K562 (cell line): ENCODE measurements around the gene SERTAD3. TPM values are rescaled to one million over a fixed set of nuclear protein-coding genes. Genes with fewer than 3 reads are reported as not detected.

ENCODE experiments used
- CTCF ChIP-seq, 3 experiments: IDR thresholded peaks in 2 of 3; conservative IDR thresholded peaks in 1 of 3; 2 replicates each; pipeline ENCODE4 v1.5.1; 2011 to 2012; ENCODE audit warnings: low read length in 3 of 3, mild to moderate bottlenecking in 3 of 3, control low read depth in 2 of 3, improper control_type of control experiment in 1 of 3, inconsistent platforms in 1 of 3, low read depth in 1 of 3, mixed read lengths in 1 of 3, moderate library complexity in 1 of 3; ENCODE audit not compliant: insufficient read depth in 2 of 3
- FOXJ2 ChIP-seq: fragments of 200-800 bp; sonication (Bioruptor generic); IDR thresholded peaks from 2 replicates; pipeline ENCODE4 v1.6.1; 2016; ENCODE audit warnings: missing genetic modification characterization, missing compliant biosample characterization
- HDAC2 ChIP-seq: fragments of 450-650 bp; IDR thresholded peaks from 2 replicates; pipeline ENCODE4 v1.6.1; 2016; ENCODE audit warnings: mild to moderate bottlenecking
- HDGF ChIP-seq: fragments of 450-650 bp; IDR thresholded peaks from 2 replicates; pipeline ENCODE4 v1.6.1; 2016
- HMBOX1 ChIP-seq: sonication (generic); IDR thresholded peaks from 2 replicates; pipeline ENCODE4 v1.6.1; 2016
- IFI16 ChIP-seq: fragments of 250-450 bp; sonication (Bioruptor Pico); IDR thresholded peaks from 2 replicates; pipeline ENCODE4 v2.1.2; 2022; ENCODE audit warnings: mild to moderate bottlenecking, inconsistent platforms
- KDM1A ChIP-seq, 2 experiments: fragments of 450-650 bp; IDR thresholded peaks; 2 replicates each; pipeline ENCODE4 v1.6.1; 2016; ENCODE audit warnings: mild to moderate bottlenecking in 2 of 2
- MAFK ChIP-seq: IDR thresholded peaks from 2 replicates; pipeline ENCODE4 v1.6.1; 2011; ENCODE audit warnings: low read length, improper control_type of control experiment
- MTA2 ChIP-seq: fragments of 450-650 bp; IDR thresholded peaks from 2 replicates; pipeline ENCODE4 v1.6.1; 2016; ENCODE audit warnings: low read depth
- MYC ChIP-seq, 2 experiments: fragments of 250-450 bp in 1 of 2; sonication (Bioruptor Pico) in 1 of 2; IDR thresholded peaks; 2 replicates each; pipeline versions ENCODE4 v1.5.1 to v1.6.1; 2012 to 2021; ENCODE audit warnings: low read depth in 2 of 2, borderline replicate concordance in 1 of 2, improper control_type of control experiment in 1 of 2, low read length in 1 of 2, mild to moderate bottlenecking in 1 of 2, moderate library complexity in 1 of 2
- NCOA1 ChIP-seq: fragments of 450-650 bp; IDR thresholded peaks from 2 replicates; pipeline ENCODE4 v1.6.1; 2016; ENCODE audit warnings: low read depth
- PHTF2 ChIP-seq: fragments of 250-450 bp; sonication (Bioruptor Pico); IDR thresholded peaks from 2 replicates; pipeline ENCODE4 v1.5.0; 2021; ENCODE audit warnings: mild to moderate bottlenecking
- SETDB1 ChIP-seq: IDR thresholded peaks from one replicate; pipeline ENCODE4 v1.6.1; 2012; ENCODE audit warnings: low read length, control low read depth, inconsistent platforms
- SMAD4 ChIP-seq: fragments of 250-450 bp; sonication (Bioruptor Pico); conservative IDR thresholded peaks from 2 replicates; pipeline ENCODE4 v1.8.0; 2021; ENCODE audit warnings: inconsistent platforms, mild to moderate bottlenecking, moderate library complexity
- ZBTB40 ChIP-seq, 2 experiments: fragments of 450-650 bp in 1 of 2; sonication (generic) in 1 of 2; formaldehyde crosslinking in 1 of 2; IDR thresholded peaks; 2 replicates each; pipeline versions ENCODE4 v1.7.1 to v1.9.0; 2016 to 2022; ENCODE audit warnings: inconsistent platforms in 1 of 2, mild to moderate bottlenecking in 1 of 2, missing genetic modification reagents in 1 of 2
- ZNF717 ChIP-seq: fragments of 250-450 bp; sonication (Bioruptor Pico); IDR thresholded peaks from 2 replicates; pipeline ENCODE4 v1.5.0; 2021
- polyA plus RNA-seq, 8 experiments: library from polyadenylated mRNA; depleted of rRNA in 4 of 8; stranded (reverse) in 5 of 8; unstranded in 3 of 8; fragments of >200 nt; fragmentation: Nextera tagmentation in 2 of 8; fragmentation: Illumina TruSeq in 1 of 8; extraction: Ambion mirVana in 2 of 8; extraction: Trizol in 1 of 8; gene quantifications; 2 replicates each; pipeline versions ENCODE4 v1.2.1 to v1.2.3, GENCODE V29; 2011 to 2014; ENCODE audit warnings: inconsistent platforms in 1 of 8, missing spikeins in 1 of 8
- total RNA-seq, 7 experiments: library from RNA; depleted of rRNA in 6 of 7; stranded (reverse); fragments of >200 nt in 6 of 7; fragmentation: Illumina TruSeq in 2 of 7; extraction: Trizol in 2 of 7; gene quantifications; 2 replicates each; pipeline versions ENCODE4 v1.2.1 to v1.2.3, GENCODE V29; 2011 to 2021; ENCODE audit warnings: low replicate concordance in 1 of 7
- TF ChIP-seq, protein P1 (sequence below): fragments of 250-450 bp; sonication (Bioruptor Pico); IDR thresholded peaks from 2 replicates; pipeline ENCODE4 v1.9.0; 2021; ENCODE audit warnings: mild to moderate bottlenecking

SERTAD3 gene
- total and polyA plus RNA-seq, 9 of the 15 experiments (the other 6 are each of a cell fraction or from before 2014, with no cell fraction given) = 5.4 to 28.9 (median 17.5) TPM

DNA sequence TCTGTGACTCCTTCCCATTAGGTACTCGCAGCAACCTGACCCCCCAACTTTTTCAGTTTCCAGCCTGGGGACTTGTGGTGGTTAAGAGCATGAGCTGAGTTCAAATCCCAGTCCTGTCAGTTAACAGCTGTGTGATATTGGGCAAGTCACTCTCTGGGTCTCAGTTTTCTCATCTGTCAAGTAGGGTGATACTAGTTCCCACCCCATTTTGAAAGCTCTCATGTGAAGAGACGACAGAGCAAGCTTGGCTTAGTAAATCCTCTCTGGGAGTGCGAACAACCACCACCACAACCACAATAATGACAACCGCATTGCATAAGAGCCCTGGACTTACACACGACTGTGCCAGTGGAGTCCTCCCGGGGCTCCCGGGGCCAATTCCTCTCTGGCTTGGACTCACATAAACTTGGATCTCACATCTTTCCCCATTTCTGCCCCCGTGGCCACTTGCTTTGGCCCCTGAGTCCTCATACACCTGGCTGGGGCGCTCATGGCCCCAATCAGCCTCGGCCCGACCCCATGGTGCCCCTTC lies 21.0 kb upstream of the SERTAD3 start (continued):
- TF ChIP-seq ZBTB40 (IDR thresholded peaks at IDR 0.05) (peak; percentile 42; the same call in 1 of the 2 replicates), ZBTB40 (CRISPR knock-in tag; IDR thresholded peaks at IDR 0.05) (no peak), HMBOX1 (peak; percentile 4; the same call in 1 of the 2 replicates), ZNF717 (CRISPR knock-in tag) (no peak), KDM1A (IDR thresholded peaks at IDR 0.05) (peak; percentile 91 to 96), MAFK (no peak), NCOA1 (peak; percentile 15; the same call in 1 of the 2 replicates), SMAD4 (CRISPR knock-in tag) (0 out of 2 replicates have a peak, but pooled peaks have one; percentile 9), HDAC2 (peak; percentile 57; the same call in 1 of the 2 replicates), SETDB1 (no peak), MTA2 (no peak), PHTF2 (CRISPR knock-in tag) (0 out of 2 replicates have a peak, but pooled peaks have one; percentile 2), IFI16 (CRISPR knock-in tag) (no peak), CTCF (IDR thresholded peaks at IDR 0.05 in 2 of 3, conservative IDR thresholded peaks at IDR 0.05 in 1 of 3; ENCODE audit: insufficient read depth in 2 of 3, low read depth in 1 of 3, low read length in 3 of 3) (no peak), HDGF (no peak), MYC (IDR thresholded peaks at IDR 0.05; ENCODE audit: low read depth, low read length) (no peak), MYC (CRISPR knock-in tag; IDR thresholded peaks at IDR 0.05; ENCODE audit: borderline replicate concordance, low read depth) (peak; percentile 61; the same call in 1 of the 2 replicates), FOXJ2 (peak; percentile 57)
- TF ChIP-seq, protein P1, sequence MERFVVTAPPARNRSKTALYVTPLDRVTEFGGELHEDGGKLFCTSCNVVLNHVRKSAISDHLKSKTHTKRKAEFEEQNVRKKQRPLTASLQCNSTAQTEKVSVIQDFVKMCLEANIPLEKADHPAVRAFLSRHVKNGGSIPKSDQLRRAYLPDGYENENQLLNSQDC (CRISPR knock-in tag) = peak; percentile 44; the same call in 1 of the 2 replicates
